Hepatic stellate cell (primary cell): ENCODE measurements around the gene IFNLR1.
"Not testable (repeated sequence)": the region's sequence is repeated elsewhere in the genome, so short reads cannot be mapped to it uniquely, and the experiment has no call there.

ENCODE experiments used
- DNase-seq: peaks from one replicate; pipeline ENCODE4 v3.0.0; 2011; ENCODE audit warnings: low spot score

The IFNLR1 gene

GRCh38 chr1:24186993-24187790 is at the start of gene IFNLR1:
TSS of gene IFNLR1 (minus strand) at chr1:24187289. CDS start at chr1:24187248, 41 bp downstream.
- DNase-seq = peak; percentile 60

GRCh38 chr1:24235921-24236788 is 49.1 kb upstream of the IFNLR1 start:
- no peak for DNase-seq

- no peak for DNase-seq
These were observed 46.9 kb upstream of the IFNLR1 start for GRCh38 chr1:24233684-24234600.

GRCh38 chr1:24231701-24232100 is 44.6 kb upstream of the IFNLR1 start:
- no peak for DNase-seq

GRCh38 chr1:24228311-24228710 is 41.2 kb upstream of the IFNLR1 start:
- DNase-seq = no peak

GRCh38 chr1:24226749-24227148 is 39.7 kb upstream of the IFNLR1 start:
- DNase-seq = no peak

- DNase-seq = no peak
These were observed 37.7 kb upstream of the IFNLR1 start for GRCh38 chr1:24224761-24225160.

GRCh38 chr1:24224086-24224485 is 37.0 kb upstream of the IFNLR1 start:
- no peak for DNase-seq

- DNase-seq = no peak
These were observed 35.7 kb upstream of the IFNLR1 start for GRCh38 chr1:24222793-24223192.

GRCh38 chr1:24222008-24222605 is 35.0 kb upstream of the IFNLR1 start:
- DNase-seq = no peak

GRCh38 chr1:24221246-24221645 is 34.2 kb upstream of the IFNLR1 start:
- no peak for DNase-seq

GRCh38 chr1:24216276-24217074 is 29.4 kb upstream of the IFNLR1 start:
- no peak for DNase-seq

GRCh38 chr1:24215226-24215814 is 28.2 kb upstream of the IFNLR1 start:
- no peak for DNase-seq

GRCh38 chr1:24212376-24212775 is 25.3 kb upstream of the IFNLR1 start:
- DNase-seq = no peak

- DNase-seq = no peak
These were observed 23.1 kb upstream of the IFNLR1 start for GRCh38 chr1:24210195-24210627.

GRCh38 chr1:24209097-24209496 is 22.0 kb upstream of the IFNLR1 start:
- no peak for DNase-seq

GRCh38 chr1:24207709-24208108 is 20.6 kb upstream of the IFNLR1 start:
- no peak for DNase-seq

GRCh38 chr1:24207395-24207687 is 20.3 kb upstream of the IFNLR1 start:
- not testable (repeated sequence) for DNase-seq

- DNase-seq = no peak
These were observed 19.7 kb upstream of the IFNLR1 start for GRCh38 chr1:24206516-24207394.

- DNase-seq = no peak
These were observed 19.0 kb upstream of the IFNLR1 start for GRCh38 chr1:24206083-24206464.
